SK-N-SH (cell line): Measurements from ENCODE around the gene CCDC121. TPM values are rescaled to one million over a fixed set of nuclear protein-coding genes. Genes with fewer than 3 reads are reported as not detected.

ENCODE experiments used
- CTCF ChIA-PET: fragments of 300-600, 350-600 bp; formaldehyde crosslinking; extraction: SDS; loops from one replicate; lab custom pipeline; 2021; lab: Yijun Ruan, JAX
- POLR2A ChIA-PET: fragments of 350-600 bp; sonication (Branson Sonifier 250); formaldehyde crosslinking; extraction: SDS; loops from one replicate; lab custom pipeline; 2020; ENCODE audit warnings: antibody characterized with exemption, inconsistent platforms; lab: Yijun Ruan, JAX
- DNase-seq: peaks from one replicate; pipeline ENCODE4 v3.0.0; 2012
- H2AFZ ChIP-seq: fragments of 200-600 bp; sonication (generic); 2 replicates; pipeline ENCODE4 v1.8.1; 2016; ENCODE audit warnings: antibody characterized with exemption, mild to moderate bottlenecking, low read depth
- H3F3A ChIP-seq: fragments of 200-600 bp; sonication (generic); replicated peaks from 2 replicates; pipeline ENCODE3; 2016; ENCODE audit warnings: antibody characterized with exemption, mild to moderate bottlenecking; ENCODE audit not compliant: insufficient read depth
- H3K27ac ChIP-seq, 2 experiments: fragments of 200-500 bp in 1 of 2; fragments of 200-600 bp in 1 of 2; sonication (Bioruptor generic) in 1 of 2; sonication (generic), shearing (Covaris generic) in 1 of 2; 2 replicates each; pipeline versions ENCODE4 v1.5.1 to v1.6.1; 2014 to 2016; ENCODE audit warnings: low read depth in 2 of 2, inconsistent platforms in 1 of 2, low read length in 1 of 2, mild to moderate bottlenecking in 1 of 2, mixed read lengths in 1 of 2
- H3K27me3 ChIP-seq: fragments of 200-600 bp; sonication (generic), shearing (Covaris generic); 2 replicates; pipeline ENCODE4 v1.6.1; 2016; ENCODE audit warnings: mixed run types; ENCODE audit not compliant: insufficient read depth
- H3K36me3 ChIP-seq, 2 experiments: fragments of 200-500 bp in 1 of 2; fragments of 200-600 bp in 1 of 2; sonication (Bioruptor generic) in 1 of 2; sonication (generic) in 1 of 2; replicated peaks in 1 of 2; 2 replicates each; pipeline versions ENCODE3 to v1.5.1; 2014 to 2016; ENCODE audit warnings: low read length in 1 of 2, mild to moderate bottlenecking in 1 of 2; ENCODE audit not compliant: insufficient read depth in 2 of 2, control insufficient read depth in 1 of 2
- H3K4me1 ChIP-seq, 2 experiments: fragments of 200-500 bp in 1 of 2; fragments of 200-600 bp in 1 of 2; sonication (Bioruptor generic) in 1 of 2; sonication (generic), shearing (Covaris generic) in 1 of 2; 2 replicates each; pipeline versions ENCODE4 v1.5.1 to v1.6.1; 2014 to 2016; ENCODE audit warnings: low read depth in 1 of 2, low read length in 1 of 2, mixed run types in 1 of 2; ENCODE audit not compliant: insufficient read depth in 2 of 2, control insufficient read depth in 1 of 2
- H3K4me2 ChIP-seq: fragments of 200-600 bp; sonication (generic), shearing (Covaris generic); 2 replicates; pipeline ENCODE4 v1.6.1; 2017; ENCODE audit warnings: mixed run types
- H3K4me3 ChIP-seq, 2 experiments: fragments of 200-500 bp in 1 of 2; fragments of 200-600 bp in 1 of 2; sonication (Bioruptor generic) in 1 of 2; sonication (generic), shearing (Covaris generic) in 1 of 2; 2 replicates each; pipeline versions ENCODE4 v1.5.1 to v1.8.1; 2014 to 2016; ENCODE audit warnings: low read depth in 2 of 2, inconsistent platforms in 1 of 2, low read length in 1 of 2, mild to moderate bottlenecking in 1 of 2, mixed read lengths in 1 of 2, moderate library complexity in 1 of 2
- H3K79me2 ChIP-seq: fragments of 200-600 bp; sonication (generic); 2 replicates; pipeline ENCODE4 v1.8.1; 2017; ENCODE audit warnings: mild to moderate bottlenecking; ENCODE audit not compliant: insufficient read depth
- H3K9ac ChIP-seq: fragments of 200-600 bp; sonication (generic); 2 replicates; pipeline ENCODE4 v1.6.1; 2017; ENCODE audit warnings: mixed run types
- H3K9me2 ChIP-seq: fragments of 200-600 bp; sonication (generic); 2 replicates; pipeline ENCODE4 v1.6.1; 2017; ENCODE audit warnings: mixed run types
- H3K9me3 ChIP-seq: fragments of 200-600 bp; sonication (generic); 2 replicates; pipeline ENCODE4 v1.6.1; 2017; ENCODE audit warnings: mixed run types, mild to moderate bottlenecking, moderate library complexity
- H4K20me1 ChIP-seq: fragments of 200-600 bp; sonication (generic); 2 replicates; pipeline ENCODE4 v1.6.1; 2017; ENCODE audit warnings: mild to moderate bottlenecking, mixed run types; ENCODE audit not compliant: insufficient read depth
- CHD2 ChIP-seq: fragments of 150-350 bp; IDR thresholded peaks from 2 replicates; pipeline ENCODE4 v1.6.1; 2018; ENCODE audit warnings: low read length; ENCODE audit not compliant: partially characterized antibody
- ELF1 ChIP-seq: IDR thresholded peaks from 2 replicates; pipeline ENCODE4 v1.4.0; 2012
- EP300 ChIP-seq, 2 experiments: IDR thresholded peaks; 2 replicates each; pipeline versions ENCODE4 v1.4.0 to v1.6.1; 2012; ENCODE audit warnings: borderline replicate concordance in 1 of 2, low read depth in 1 of 2, low read length in 1 of 2
- EZH2phosphoT487 ChIP-seq: fragments of 200-600 bp; sonication (generic); IDR thresholded peaks from 2 replicates; pipeline ENCODE4 v1.6.1; 2017; ENCODE audit warnings: low read depth, mixed run types, mild to moderate bottlenecking, antibody characterized with exemption, moderate library complexity, borderline replicate concordance
- FOSL2 ChIP-seq: IDR thresholded peaks from 2 replicates; pipeline ENCODE4 v1.4.0; 2012; ENCODE audit warnings: low read depth, mild to moderate bottlenecking, moderate library complexity, borderline replicate concordance
- FOXJ3 ChIP-seq: sonication (generic); formaldehyde crosslinking; IDR thresholded peaks from 2 replicates; pipeline ENCODE4 v1.5.1; 2020; ENCODE audit warnings: mild to moderate bottlenecking, missing genetic modification reagents
- FOXM1 ChIP-seq: IDR thresholded peaks from 2 replicates; pipeline ENCODE4 v1.4.0; 2012; ENCODE audit warnings: low read depth, mild to moderate bottlenecking
- GABPA ChIP-seq: IDR thresholded peaks from 2 replicates; pipeline ENCODE4 v1.4.0; 2012; ENCODE audit warnings: low read depth, mild to moderate bottlenecking
- GATA2 ChIP-seq: sonication (generic); formaldehyde crosslinking; IDR thresholded peaks from 2 replicates; pipeline ENCODE4 v1.5.0; 2020; ENCODE audit warnings: mild to moderate bottlenecking, missing genetic modification reagents
- JUND ChIP-seq: IDR thresholded peaks from 2 replicates; pipeline ENCODE4 v1.4.0; 2012
- MXI1 ChIP-seq: IDR thresholded peaks from 2 replicates; pipeline ENCODE4 v1.6.1; 2012; ENCODE audit warnings: mild to moderate bottlenecking, low read depth, low read length, improper control_type of control experiment
- NFIC ChIP-seq: IDR thresholded peaks from 2 replicates; pipeline ENCODE4 v1.4.0; 2012; ENCODE audit warnings: borderline replicate concordance
- NRF1 ChIP-seq: IDR thresholded peaks from 2 replicates; pipeline ENCODE4 v1.6.1; 2012; ENCODE audit warnings: low read depth, mild to moderate bottlenecking, low read length
- POLR2AphosphoS5 ChIP-seq: IDR thresholded peaks from 2 replicates; pipeline ENCODE4 v1.6.1; 2012; ENCODE audit warnings: low read depth, low read length
- RAD21 ChIP-seq: IDR thresholded peaks from 2 replicates; pipeline ENCODE4 v1.6.1; 2012; ENCODE audit warnings: mild to moderate bottlenecking, low read length
- RCOR1 ChIP-seq: fragments of 150-350 bp; IDR thresholded peaks from 2 replicates; pipeline ENCODE4 v1.6.1; 2017; ENCODE audit warnings: antibody characterized with exemption, low read length
- RFX5 ChIP-seq: IDR thresholded peaks from 2 replicates; pipeline ENCODE4 v1.6.1; 2012; ENCODE audit warnings: mild to moderate bottlenecking, improper control_type of control experiment, low read length
- TAF1 ChIP-seq: IDR thresholded peaks from 2 replicates; pipeline ENCODE4 v1.6.1; 2012; ENCODE audit warnings: low read depth, mild to moderate bottlenecking, low read length, moderate library complexity, borderline replicate concordance
- TCF12 ChIP-seq: IDR thresholded peaks from 2 replicates; pipeline ENCODE4 v1.4.0; 2012
- TEAD4 ChIP-seq: IDR thresholded peaks from 2 replicates; pipeline ENCODE4 v1.4.0; 2012; ENCODE audit warnings: mild to moderate bottlenecking, borderline replicate concordance; ENCODE audit not compliant: insufficient read depth
- YY1 ChIP-seq: IDR thresholded peaks from 2 replicates; pipeline ENCODE4 v1.4.0; 2012; ENCODE audit warnings: low read depth, mild to moderate bottlenecking
- WGBS: methylation state at CpG from one replicate; pipeline ENCODE4 v1.1.6; 2017; ENCODE audit warnings: low lambda C conversion rate; 5-methylcytosine and 5-hydroxymethylcytosine counted together
- polyA plus RNA-seq, 3 experiments: library from polyadenylated mRNA; depleted of rRNA; stranded (reverse); fragments of >200 nt; gene quantifications; 2 replicates each; pipeline ENCODE4 v1.2.3, GENCODE V29; 2012
- TF ChIP-seq, protein P1 (sequence below): IDR thresholded peaks from 2 replicates; pipeline ENCODE4 v1.4.0; 2012; ENCODE audit warnings: low read depth
- TF ChIP-seq, protein P2 (sequence below): fragments of 150-350 bp; IDR thresholded peaks from 2 replicates; pipeline ENCODE4 v1.6.1; 2016; ENCODE audit warnings: mild to moderate bottlenecking, low read depth, low read length
- TF ChIP-seq, protein P3 (sequence below): fragments of 200-600 bp; sonication (generic); IDR thresholded peaks from 2 replicates; pipeline ENCODE4 v1.6.1; 2017; ENCODE audit warnings: antibody characterized with exemption, mild to moderate bottlenecking, moderate library complexity
- TF ChIP-seq, protein P4 (sequence below): fragments of 150-350 bp; IDR thresholded peaks from 2 replicates; pipeline ENCODE4 v1.6.1; 2017; ENCODE audit warnings: antibody characterized with exemption, low read length, low read depth, borderline replicate concordance
- TF ChIP-seq, protein P5 (sequence below): IDR thresholded peaks from 2 replicates; pipeline ENCODE4; 2012
- TF ChIP-seq, protein P6 (sequence below): IDR thresholded peaks from 2 replicates; pipeline ENCODE4 v1.4.0; 2012; ENCODE audit warnings: low read depth, borderline replicate concordance

The CCDC121 gene
- polyA plus RNA-seq, 1 of the 3 experiments (the other 2 are of a cell fraction) = 2.3 TPM

DNA sequence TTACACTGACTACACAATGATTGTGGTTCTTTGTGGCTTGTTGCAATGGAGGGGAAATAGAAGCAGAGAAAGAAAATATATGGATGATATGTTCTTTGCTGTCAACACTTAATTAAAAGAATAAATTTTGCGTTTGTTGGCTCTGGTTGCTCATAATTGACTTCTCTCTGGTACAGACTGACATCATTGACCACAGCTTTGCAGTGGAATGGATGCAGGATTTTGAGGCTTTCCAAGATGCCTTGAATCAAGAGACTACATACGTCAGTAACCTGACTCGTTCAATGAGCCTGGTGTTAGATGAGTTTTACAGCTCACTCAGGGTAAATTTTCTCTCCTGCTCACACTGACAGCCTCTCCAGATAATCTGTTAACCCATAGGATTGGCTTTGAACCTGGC lies 9.9 kb upstream of the CCDC121 start:
- WGBS = 70% methylated on average over 3 of the region's 3 CpGs
- peak overlapping the region; percentile 7; the same call in 1 of the 2 replicates for H3K9ac ChIP-seq
- H3K9me3 ChIP-seq = no peaks in the 10 kb centered on the region
- CTCF ChIA-PET = interaction anchor here (1.2 to 2.5 kb wide), 2 partner anchors 17 to 45 kb away, joined by 4 to 11 read pairs; no protein-coding TSS in a partner anchor
- H4K20me1 ChIP-seq = no peaks in the 10 kb centered on the region
- no peak overlapping the region for H3K4me3 ChIP-seq
- H3K79me2 ChIP-seq = peaks cover 12% of the 10 kb centered on the region; the same call in 1 of the 2 replicates
- POLR2A ChIA-PET = no interaction called here
- H3K4me2 ChIP-seq = no peak overlapping the region
- no peak for DNase-seq
- peaks cover 50% of the 10 kb centered on the region for H3F3A ChIP-seq
- no peak overlapping the region for H2AFZ ChIP-seq
- peaks cover 83 to 85% of the 10 kb centered on the region in 2 experiments for H3K36me3 ChIP-seq
- H3K27ac ChIP-seq = peak overlapping the region in 1 of 2 experiments; percentile 56; a peak in 2 of 4 replicates
- TF ChIP-seq, protein P1, sequence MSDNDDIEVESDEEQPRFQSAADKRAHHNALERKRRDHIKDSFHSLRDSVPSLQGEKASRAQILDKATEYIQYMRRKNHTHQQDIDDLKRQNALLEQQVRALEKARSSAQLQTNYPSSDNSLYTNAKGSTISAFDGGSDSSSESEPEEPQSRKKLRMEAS = no peak
- 0 out of 2 replicates have a peak, but pooled peaks have one; percentile 7 for TF ChIP-seq TEAD4
- no peak for TF ChIP-seq FOXJ3 (CRISPR knock-in tag)
- no peak for TF ChIP-seq EZH2phosphoT487
- TF ChIP-seq FOSL2 = no peak
- TF ChIP-seq RFX5 = no peak
- no peak for TF ChIP-seq GABPA
- peak; percentile 20 for TF ChIP-seq NFIC
- TF ChIP-seq YY1 = no peak
- no peak for TF ChIP-seq FOXM1
- TF ChIP-seq EP300 (IDR thresholded peaks at IDR 0.05; ENCODE audit: borderline replicate concordance in 1 of 2, low read depth in 1 of 2, low read length in 1 of 2) = no peak
- TF ChIP-seq RAD21 = no peak
- TF ChIP-seq, protein P2, sequence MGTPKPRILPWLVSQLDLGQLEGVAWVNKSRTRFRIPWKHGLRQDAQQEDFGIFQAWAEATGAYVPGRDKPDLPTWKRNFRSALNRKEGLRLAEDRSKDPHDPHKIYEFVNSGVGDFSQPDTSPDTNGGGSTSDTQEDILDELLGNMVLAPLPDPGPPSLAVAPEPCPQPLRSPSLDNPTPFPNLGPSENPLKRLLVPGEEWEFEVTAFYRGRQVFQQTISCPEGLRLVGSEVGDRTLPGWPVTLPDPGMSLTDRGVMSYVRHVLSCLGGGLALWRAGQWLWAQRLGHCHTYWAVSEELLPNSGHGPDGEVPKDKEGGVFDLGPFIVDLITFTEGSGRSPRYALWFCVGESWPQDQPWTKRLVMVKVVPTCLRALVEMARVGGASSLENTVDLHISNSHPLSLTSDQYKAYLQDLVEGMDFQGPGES = no peak
- TF ChIP-seq, protein P3, sequence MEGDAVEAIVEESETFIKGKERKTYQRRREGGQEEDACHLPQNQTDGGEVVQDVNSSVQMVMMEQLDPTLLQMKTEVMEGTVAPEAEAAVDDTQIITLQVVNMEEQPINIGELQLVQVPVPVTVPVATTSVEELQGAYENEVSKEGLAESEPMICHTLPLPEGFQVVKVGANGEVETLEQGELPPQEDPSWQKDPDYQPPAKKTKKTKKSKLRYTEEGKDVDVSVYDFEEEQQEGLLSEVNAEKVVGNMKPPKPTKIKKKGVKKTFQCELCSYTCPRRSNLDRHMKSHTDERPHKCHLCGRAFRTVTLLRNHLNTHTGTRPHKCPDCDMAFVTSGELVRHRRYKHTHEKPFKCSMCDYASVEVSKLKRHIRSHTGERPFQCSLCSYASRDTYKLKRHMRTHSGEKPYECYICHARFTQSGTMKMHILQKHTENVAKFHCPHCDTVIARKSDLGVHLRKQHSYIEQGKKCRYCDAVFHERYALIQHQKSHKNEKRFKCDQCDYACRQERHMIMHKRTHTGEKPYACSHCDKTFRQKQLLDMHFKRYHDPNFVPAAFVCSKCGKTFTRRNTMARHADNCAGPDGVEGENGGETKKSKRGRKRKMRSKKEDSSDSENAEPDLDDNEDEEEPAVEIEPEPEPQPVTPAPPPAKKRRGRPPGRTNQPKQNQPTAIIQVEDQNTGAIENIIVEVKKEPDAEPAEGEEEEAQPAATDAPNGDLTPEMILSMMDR = no peak
- TF ChIP-seq, protein P4, sequence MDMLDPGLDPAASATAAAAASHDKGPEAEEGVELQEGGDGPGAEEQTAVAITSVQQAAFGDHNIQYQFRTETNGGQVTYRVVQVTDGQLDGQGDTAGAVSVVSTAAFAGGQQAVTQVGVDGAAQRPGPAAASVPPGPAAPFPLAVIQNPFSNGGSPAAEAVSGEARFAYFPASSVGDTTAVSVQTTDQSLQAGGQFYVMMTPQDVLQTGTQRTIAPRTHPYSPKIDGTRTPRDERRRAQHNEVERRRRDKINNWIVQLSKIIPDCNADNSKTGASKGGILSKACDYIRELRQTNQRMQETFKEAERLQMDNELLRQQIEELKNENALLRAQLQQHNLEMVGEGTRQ = no peak
- TF ChIP-seq CHD2 = no peak
- TF ChIP-seq ELF1 = no peak
- TF ChIP-seq JUND = peak; percentile 23; the same call in 1 of the 2 replicates
- peak; percentile 24 for TF ChIP-seq TCF12
- no peak for TF ChIP-seq MXI1
- no peak for TF ChIP-seq TAF1
- TF ChIP-seq, protein P5, sequence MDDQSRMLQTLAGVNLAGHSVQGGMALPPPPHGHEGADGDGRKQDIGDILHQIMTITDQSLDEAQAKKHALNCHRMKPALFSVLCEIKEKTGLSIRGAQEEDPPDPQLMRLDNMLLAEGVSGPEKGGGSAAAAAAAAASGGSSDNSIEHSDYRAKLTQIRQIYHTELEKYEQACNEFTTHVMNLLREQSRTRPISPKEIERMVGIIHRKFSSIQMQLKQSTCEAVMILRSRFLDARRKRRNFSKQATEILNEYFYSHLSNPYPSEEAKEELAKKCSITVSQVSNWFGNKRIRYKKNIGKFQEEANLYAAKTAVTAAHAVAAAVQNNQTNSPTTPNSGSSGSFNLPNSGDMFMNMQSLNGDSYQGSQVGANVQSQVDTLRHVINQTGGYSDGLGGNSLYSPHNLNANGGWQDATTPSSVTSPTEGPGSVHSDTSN = 0 out of 2 replicates have a peak, but pooled peaks have one; percentile 44
- no peak for TF ChIP-seq POLR2AphosphoS5
- TF ChIP-seq NRF1 = no peak
- TF ChIP-seq, protein P6, sequence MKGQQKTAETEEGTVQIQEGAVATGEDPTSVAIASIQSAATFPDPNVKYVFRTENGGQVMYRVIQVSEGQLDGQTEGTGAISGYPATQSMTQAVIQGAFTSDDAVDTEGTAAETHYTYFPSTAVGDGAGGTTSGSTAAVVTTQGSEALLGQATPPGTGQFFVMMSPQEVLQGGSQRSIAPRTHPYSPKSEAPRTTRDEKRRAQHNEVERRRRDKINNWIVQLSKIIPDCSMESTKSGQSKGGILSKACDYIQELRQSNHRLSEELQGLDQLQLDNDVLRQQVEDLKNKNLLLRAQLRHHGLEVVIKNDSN = no peak
- no peak for TF ChIP-seq GATA2 (CRISPR knock-in tag)
- TF ChIP-seq RCOR1 = no peak
- TF ChIP-seq, all 33 proteins: peak for 5
- Histone ChIP-seq H3K27me3 (no peaks in the 10 kb centered on the region), H3K9me2 (no peaks in the 10 kb centered on the region), H3K4me1 (no peaks in the 10 kb centered on the region; a peak in 1 of 4 replicates)
